Hematopoietic multipotent progenitor cell treated with erythropoietin and hydrocortisone succinate and interleukin-3 and kit ligand, for 4 days (in vitro differentiated cells): ENCODE results near the gene PCNX2.

Experiments used
- DNase-seq: peaks from one replicate; pipeline ENCODE4 v3.0.0-alpha.2; 2015

Gene PCNX2

GRCh38 chr1:232982238-232982944 lies 313.1 kb downstream of the PCNX2 start:
- no peak for DNase-seq

DNA sequence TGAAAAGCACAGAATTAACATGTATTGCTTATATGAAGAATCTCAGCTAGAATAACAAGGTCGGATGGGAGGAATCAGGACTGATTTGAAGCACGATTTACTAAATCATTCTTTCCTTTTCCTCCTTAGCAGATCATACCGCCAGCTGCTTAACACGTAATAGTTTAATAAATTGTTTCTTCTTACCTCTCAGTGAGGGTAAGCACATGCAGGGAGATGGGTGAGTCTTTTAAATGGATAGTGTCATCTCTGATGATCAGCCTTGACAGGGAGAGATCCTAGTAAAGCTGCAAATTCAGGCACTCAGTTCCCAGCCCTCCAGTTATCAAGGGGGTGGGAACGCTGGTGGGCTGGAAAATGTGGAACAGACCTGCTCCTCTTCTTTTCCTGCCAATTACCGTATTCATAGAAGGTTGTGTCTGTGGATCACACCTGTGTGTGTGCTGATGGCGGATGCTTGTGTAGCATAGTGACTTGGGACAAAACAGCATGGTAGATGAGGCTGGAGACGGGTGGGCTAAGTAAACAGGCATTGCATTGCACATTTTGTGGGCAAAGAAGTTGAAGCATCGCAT lies 314.5 kb downstream of the PCNX2 start:
- no peak for DNase-seq

- DNase-seq, result no peak
Measured at GRCh38 chr1:232980355-232980978, 315.1 kb downstream of the PCNX2 start.

GRCh38 chr1:232979558-232979957 lies 316.0 kb downstream of the PCNX2 start:
- no peak for DNase-seq

GRCh38 chr1:232978815-232979214 lies 316.7 kb downstream of the PCNX2 start:
- DNase-seq, result peak; percentile 23

- DNase-seq, result peak; percentile 60
Measured at GRCh38 chr1:232978091-232978634, 317.4 kb downstream of the PCNX2 start.

DNA sequence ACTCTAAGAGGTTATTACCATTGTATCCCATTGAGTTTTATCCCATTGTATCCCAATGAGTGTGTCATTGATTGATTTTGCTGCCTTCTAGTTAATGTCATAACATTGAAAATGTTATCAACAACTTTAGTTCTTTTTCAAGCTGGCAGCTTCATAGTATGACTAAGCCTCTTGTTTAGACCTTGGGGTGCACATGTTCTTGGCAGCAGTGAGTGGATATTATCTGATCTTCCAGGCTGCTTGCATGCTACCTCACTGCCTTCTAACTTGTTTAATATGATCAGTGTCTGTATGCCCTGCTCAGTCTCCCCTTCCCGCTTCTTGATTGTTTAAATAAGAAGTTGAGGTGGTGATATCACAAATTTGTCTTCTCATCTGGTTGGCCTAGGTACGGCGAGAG lies 320.6 kb downstream of the PCNX2 start:
- peak; percentile 69 for DNase-seq

DNA sequence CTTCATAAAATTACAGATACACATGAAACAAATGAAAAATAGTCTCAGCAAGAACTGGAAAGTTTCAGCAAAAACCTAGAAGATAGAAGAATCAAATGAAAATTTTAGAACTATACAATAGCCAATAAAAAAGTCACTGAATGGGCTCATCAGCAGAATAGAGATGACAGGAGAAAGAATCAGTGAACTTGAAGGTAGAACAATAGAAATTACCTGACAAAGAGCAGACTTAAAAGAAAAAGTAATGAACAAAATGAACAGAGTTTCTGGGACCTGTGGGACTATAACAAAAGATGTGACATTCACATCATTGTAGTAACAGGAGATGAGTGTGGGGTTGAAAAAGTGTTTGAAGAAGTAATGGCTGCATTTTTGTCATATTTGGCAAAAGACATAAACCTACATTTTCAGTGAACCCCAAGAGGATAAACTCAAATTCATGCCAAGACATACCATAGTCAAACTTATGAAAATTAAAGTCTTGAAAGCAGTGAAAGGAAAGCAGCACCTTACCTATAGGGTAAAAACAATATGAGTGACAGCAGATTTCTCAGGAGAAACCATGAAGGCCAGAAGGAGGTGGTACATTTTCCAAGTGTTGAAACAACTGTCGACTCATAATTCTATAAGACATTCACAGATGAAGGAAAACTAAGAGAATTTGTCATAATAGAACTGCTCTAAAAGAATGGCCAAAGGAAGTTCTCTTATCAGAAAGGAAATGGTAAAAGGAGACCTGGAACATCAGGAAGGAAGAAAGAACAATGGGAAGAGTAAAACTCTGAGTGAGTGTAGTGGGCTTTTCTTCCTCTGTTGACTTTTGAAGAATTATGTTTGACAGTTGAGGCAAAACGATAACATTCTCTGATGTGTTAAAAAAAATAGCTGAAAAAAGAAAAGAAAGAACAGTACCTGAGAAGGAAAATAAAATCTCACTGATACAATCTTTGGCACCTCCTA lies 321.6 kb downstream of the PCNX2 start:
- DNase-seq, result peak; percentile 28

- DNase-seq, result no peak
Measured at GRCh38 chr1:232970508-232970907, 325.0 kb downstream of the PCNX2 start.

DNA sequence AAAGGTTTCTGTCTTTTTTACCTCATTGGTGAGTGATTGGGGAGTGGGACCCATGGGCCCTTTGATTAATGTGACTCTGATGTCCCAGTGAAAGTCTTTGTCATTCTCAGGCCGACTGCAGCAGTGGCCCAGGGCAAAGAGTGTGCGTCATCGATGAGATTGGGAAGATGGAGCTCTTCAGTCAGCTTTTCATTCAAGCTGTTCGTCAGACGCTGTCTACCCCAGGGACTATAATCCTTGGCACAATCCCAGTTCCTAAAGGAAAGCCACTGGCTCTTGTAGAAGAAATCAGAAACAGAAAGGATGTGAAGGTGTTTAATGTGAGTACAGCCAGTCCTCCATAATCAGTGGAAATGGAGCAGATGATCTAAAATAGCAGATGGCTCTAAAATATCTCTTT lies 325.7 kb downstream of the PCNX2 start:
- no peak for DNase-seq

DNA sequence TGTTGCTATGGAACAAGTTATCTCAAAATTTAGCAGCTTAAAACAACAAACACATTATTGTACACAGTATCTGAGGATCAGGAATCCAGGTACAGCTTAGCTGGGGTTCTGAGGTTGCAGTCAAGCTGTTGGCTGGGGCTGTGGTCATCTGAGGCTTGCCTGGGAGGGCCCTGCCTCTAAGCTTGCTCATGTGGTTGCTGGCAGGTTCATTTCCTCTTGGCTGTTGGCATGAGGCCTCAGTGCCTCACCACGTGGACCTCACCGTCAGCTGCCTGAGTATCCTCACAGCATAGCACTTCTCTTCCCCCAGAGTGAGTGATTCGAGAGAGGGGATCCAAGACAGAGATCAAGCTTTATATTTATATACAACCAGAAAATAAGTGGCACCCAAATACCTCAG lies 326.6 kb downstream of the PCNX2 start:
- DNase-seq, result peak; percentile 71

GRCh38 chr1:232968391-232968790 lies 327.1 kb downstream of the PCNX2 start:
- no peak for DNase-seq

DNA sequence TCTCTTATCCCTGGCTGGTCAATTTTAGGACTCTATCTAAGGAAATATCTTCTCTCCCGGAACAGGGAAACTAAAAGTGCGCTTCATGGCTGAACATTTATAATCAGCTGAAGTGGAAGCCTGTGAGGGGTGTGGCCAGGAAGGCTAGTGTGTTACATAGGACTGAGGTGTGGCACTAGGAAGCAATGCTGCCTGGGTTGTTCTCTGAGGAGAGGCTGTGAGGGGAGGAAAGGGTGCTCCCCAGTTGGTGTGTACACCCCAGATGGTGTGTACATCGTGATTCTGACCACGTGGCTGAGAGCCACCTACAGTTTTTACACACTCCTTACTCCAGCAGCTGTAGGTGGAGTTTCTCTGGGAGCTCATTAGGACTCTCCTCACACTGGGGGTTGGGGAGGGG lies 328.9 kb downstream of the PCNX2 start:
- no peak for DNase-seq

DNA sequence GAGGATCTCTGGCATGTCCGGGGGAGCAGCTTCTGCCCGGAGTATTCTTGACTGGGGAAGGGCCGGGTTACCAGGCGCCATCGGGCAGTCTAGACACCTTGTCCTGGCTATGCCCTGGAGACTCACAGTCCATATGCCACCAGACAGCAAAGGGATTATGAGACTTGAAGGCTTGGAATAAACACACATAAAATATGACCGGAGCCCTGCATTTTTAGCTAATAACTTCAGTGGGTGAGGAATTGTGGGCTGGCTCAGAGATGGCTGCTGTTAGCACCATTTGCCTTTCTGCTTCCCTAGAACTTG lies 329.7 kb downstream of the PCNX2 start:
- DNase-seq, result no peak

DNA sequence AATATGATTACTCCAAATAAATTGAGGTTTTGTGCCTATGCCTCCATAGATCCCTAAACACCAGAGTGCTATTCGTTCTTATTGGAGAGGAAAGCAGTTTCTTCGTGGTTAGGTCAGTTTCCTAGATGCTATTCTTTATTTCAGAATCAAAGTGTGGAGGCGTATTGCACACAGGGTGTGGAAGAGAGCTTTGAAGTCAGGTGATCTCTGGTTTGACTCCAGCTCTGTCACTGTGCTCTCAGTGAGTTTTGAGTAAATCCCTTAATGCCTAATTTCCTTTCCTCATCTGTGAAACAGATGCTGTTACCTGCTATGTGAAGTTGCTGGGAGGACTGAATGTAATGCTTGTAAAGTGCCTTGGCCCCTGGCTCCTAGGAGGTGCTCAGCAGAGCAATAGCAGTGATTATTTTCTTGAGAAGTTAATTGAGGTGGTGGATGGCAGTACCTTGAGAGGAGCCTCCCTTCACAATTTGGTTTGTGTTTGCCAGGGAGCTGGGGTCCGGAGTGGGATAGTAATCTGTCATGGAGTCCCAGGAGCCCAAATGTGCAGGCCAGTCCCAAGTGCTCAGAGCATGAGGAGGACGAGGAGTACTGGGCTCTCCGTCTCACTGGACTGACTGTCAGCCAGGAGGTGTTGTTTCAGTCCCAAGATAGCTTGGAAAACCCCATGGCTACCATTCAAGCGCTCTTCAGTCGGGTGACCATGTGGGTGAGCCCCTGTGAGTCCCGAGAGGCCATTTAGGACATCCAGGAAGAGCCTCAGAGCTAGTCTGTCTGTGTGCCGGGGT lies 330.2 kb downstream of the PCNX2 start:
- no peak for DNase-seq

DNA sequence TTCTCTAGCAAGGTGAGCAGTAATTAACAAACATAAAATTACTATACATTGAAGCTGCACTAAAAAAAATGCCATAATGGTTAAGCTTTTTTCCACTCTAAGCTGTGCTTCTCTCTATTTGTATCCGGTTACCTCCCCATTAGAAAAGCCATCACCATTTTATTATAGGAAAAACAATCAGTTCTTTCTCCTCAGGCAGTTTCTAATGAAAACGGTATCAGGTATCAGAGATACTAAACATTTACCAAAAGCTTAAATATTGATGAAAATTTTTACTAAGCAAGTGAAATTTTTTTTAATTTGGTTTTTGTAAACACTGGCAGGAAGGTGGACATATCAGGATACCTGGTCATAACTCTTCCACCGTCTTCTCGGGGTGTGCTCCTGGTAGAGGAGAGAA lies 330.9 kb downstream of the PCNX2 start:
- no peak for DNase-seq

DNA sequence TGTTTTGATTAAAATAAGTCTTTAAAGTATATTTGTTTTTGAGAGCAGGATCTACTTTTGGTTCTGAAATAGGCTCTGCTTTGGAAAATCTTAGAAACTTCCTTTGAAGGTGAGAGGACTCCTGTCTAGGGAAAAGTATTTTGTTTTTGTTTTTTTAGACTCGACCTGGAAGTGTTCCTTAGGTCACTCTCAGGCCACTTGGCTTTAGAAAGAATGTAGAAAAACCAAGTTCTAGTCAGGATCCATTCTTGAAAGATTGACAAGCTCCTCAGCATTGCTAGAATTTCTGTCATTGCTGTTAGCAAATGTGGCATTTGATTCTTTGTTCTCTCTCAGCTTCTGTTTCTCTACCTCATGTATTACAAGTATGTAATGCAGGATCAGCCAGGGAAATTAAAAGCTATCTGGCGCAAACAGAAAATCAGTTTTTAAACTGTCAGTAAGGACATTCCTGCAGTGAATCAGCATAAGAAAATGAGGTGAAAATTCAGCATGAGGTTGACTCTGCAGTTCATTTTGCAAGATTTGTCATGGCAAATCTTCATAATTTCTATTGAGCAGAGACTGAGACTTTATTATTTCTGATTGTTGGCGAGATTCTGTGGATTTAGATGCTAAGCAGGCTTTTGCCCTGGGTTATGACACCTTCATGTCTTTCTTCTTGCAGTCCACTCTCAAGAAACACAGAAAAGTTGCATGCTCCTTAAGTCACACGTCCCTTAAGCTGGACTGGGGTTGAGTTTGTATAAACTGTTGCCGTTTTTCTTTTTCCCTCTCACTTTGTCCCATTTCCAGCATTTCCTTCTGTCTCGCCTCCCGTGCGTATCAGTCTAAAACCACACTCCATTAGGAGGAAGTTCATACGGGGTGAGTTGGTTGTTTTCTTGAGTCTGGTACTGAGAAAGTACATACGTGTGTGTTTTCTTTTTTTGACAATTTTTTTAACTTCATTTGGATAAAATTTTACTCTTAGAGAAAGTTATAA lies 332.5 kb downstream of the PCNX2 start:
- DNase-seq, result peak; percentile 76

DNA sequence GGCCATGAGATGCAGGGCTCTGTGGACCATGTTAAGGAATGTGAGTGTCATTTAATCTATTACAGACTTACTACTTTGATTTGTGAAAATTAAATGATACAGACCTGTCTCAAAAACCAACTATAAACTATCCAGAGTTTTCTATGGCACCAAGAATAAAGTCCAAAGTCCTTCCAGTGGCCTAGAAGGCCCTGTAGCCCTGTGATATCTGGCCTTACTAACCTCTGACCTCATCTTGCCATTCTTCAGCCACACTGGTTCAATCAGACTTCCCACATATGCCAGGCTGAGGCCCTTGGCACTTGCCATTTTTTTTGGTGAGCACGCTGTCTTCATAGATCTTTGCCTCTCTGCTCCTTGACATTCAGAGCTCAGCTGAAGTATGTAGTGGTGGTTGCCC lies 337.5 kb downstream of the PCNX2 start:
- no peak for DNase-seq

- DNase-seq, result no peak
Measured at GRCh38 chr1:232956081-232956480, 339.4 kb downstream of the PCNX2 start.

DNA sequence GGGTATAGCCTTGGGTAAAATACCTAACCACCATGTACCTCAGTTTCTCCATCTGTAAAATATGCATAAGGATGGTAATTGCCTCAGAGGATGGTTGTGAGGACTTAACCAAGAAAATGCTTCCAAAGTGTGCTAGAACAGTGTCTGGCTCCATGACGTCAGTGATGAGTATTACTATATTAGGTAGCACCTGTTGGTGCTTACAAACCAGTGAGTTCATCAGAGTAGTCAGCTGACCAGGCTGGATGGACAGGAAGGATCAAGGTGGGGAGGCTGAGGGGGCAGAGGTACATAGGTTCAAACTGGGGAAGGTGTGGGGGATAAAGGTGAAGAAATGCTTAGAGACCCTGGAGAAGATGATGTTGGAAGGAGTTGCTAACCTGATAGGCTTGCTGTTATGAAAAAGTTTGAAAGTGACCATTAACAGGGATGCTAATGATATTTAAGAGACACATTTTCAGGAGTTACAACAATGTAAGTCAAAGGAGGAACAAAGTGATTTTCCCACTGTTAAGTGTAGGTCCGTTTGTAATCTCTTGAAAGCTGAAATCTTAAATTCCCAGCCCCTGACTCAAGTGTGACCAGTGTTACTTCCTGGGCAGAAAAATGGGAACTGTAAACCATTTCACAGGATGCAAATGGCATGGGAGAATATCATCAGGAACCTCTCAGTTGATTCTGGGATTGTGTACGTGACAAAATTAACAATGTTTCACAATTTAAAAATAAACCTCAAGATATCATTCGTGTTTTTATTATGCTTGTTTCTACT lies 340.7 kb downstream of the PCNX2 start:
- no peak for DNase-seq
